H9 (cell line): Measurements from ENCODE around the gene LMOD3. TPM values are rescaled to one million over a fixed set of nuclear protein-coding genes. Genes with fewer than 3 reads are reported as not detected.

ENCODE experiments used
- DNase-seq: peaks from one replicate; pipeline ENCODE4 v3.0.0-alpha.2; 2017
- H2AFZ ChIP-seq: one replicate; pipeline ENCODE4 v1.6.1; 2013; ENCODE audit warnings: mild to moderate bottlenecking, low read length, control low read depth, moderate library complexity
- H2AK5ac ChIP-seq: 2 replicates; pipeline ENCODE4 v1.6.1; 2013; ENCODE audit warnings: low read length, control low read depth, mixed read lengths; ENCODE audit not compliant: insufficient read length
- H2BK120ac ChIP-seq: one replicate; pipeline ENCODE4 v1.6.1; 2013; ENCODE audit warnings: low read depth, mild to moderate bottlenecking, low read length, control low read depth, inconsistent platforms; ENCODE audit not compliant: poor library complexity, severe bottlenecking
- H2BK12ac ChIP-seq: 2 replicates; pipeline ENCODE4 v1.6.1; 2013; ENCODE audit warnings: low read length, control low read depth, mixed read lengths, low read depth; ENCODE audit not compliant: insufficient read length
- H2BK15ac ChIP-seq: 2 replicates; pipeline ENCODE4 v1.6.1; 2013; ENCODE audit warnings: low read depth, low read length, control low read depth
- H2BK20ac ChIP-seq: one replicate; pipeline ENCODE4 v1.6.1; 2013; ENCODE audit warnings: low read depth, mild to moderate bottlenecking, low read length, control low read depth, inconsistent platforms; ENCODE audit not compliant: poor library complexity, severe bottlenecking
- H2BK5ac ChIP-seq: 2 replicates; pipeline ENCODE4 v1.6.1; 2013; ENCODE audit warnings: low read length, control low read depth, mixed read lengths; ENCODE audit not compliant: insufficient read length
- H3K14ac ChIP-seq: 2 replicates; pipeline ENCODE4 v1.6.1; 2013; ENCODE audit warnings: low read length, control low read depth; ENCODE audit not compliant: insufficient read depth
- H3K18ac ChIP-seq: 2 replicates; pipeline ENCODE4 v1.6.1; 2013; ENCODE audit warnings: low read depth, mild to moderate bottlenecking, mixed read lengths, low read length, control low read depth; ENCODE audit not compliant: insufficient read length
- H3K23ac ChIP-seq: 2 replicates; pipeline ENCODE4 v1.6.1; 2013; ENCODE audit warnings: low read length, control low read depth, mixed read lengths, low read depth; ENCODE audit not compliant: insufficient read length
- H3K23me2 ChIP-seq: 2 replicates; pipeline ENCODE4 v1.6.1; 2013; ENCODE audit warnings: low read depth, mild to moderate bottlenecking, mixed read lengths, low read length, control low read depth; ENCODE audit not compliant: insufficient read length, poor library complexity, severe bottlenecking
- H3K27ac ChIP-seq: 2 replicates; pipeline ENCODE4 v1.5.1; 2013; ENCODE audit warnings: low read length, control low read depth, mixed read lengths, low read depth; ENCODE audit not compliant: insufficient read length
- H3K27me3 ChIP-seq: 2 replicates; pipeline ENCODE4 v1.6.1; 2013; ENCODE audit warnings: low read length, control low read depth, inconsistent platforms; ENCODE audit not compliant: insufficient read depth
- H3K4ac ChIP-seq: 2 replicates; pipeline ENCODE4 v1.6.1; 2013; ENCODE audit warnings: low read depth, mild to moderate bottlenecking, control low read depth, inconsistent platforms, low read length, moderate library complexity
- H3K4me1 ChIP-seq: 2 replicates; pipeline ENCODE4 v1.6.1; 2013; ENCODE audit warnings: low read length, control low read depth, inconsistent platforms; ENCODE audit not compliant: insufficient read depth
- H3K4me2 ChIP-seq: 2 replicates; pipeline ENCODE4 v1.6.1; 2013; ENCODE audit warnings: low read length, control low read depth, mixed read lengths; ENCODE audit not compliant: insufficient read length, insufficient read depth
- H3K56ac ChIP-seq: 2 replicates; pipeline ENCODE4 v1.6.1; 2013; ENCODE audit warnings: low read depth, mild to moderate bottlenecking, mixed read lengths, low read length, control low read depth; ENCODE audit not compliant: insufficient read length
- H3K79me1 ChIP-seq: 2 replicates; pipeline ENCODE4 v1.6.1; 2013; ENCODE audit warnings: low read depth, mild to moderate bottlenecking, moderate library complexity, low read length, control low read depth, inconsistent platforms; ENCODE audit not compliant: insufficient read depth, poor library complexity, severe bottlenecking
- H3K79me2 ChIP-seq: 2 replicates; pipeline ENCODE4 v1.6.1; 2013; ENCODE audit warnings: low read length, control low read depth, inconsistent platforms; ENCODE audit not compliant: insufficient read depth
- H3K9ac ChIP-seq: 2 replicates; pipeline ENCODE4 v1.6.1; 2013; ENCODE audit warnings: low read length, control low read depth, mixed read lengths; ENCODE audit not compliant: insufficient read length; ENCODE audit errors: extremely low read depth
- H3K9me3 ChIP-seq: one replicate; pipeline ENCODE4 v1.6.1; 2013; ENCODE audit warnings: low read depth, low read length, inconsistent platforms; ENCODE audit not compliant: control insufficient read depth
- H3T11ph ChIP-seq: one replicate; pipeline ENCODE4 v1.6.1; 2013; ENCODE audit warnings: mild to moderate bottlenecking, low read length, control low read depth, inconsistent platforms
- H4K20me1 ChIP-seq: one replicate; pipeline ENCODE4 v1.6.1; 2013; ENCODE audit not compliant: control insufficient read depth, insufficient read length, insufficient read depth
- H4K5ac ChIP-seq: 2 replicates; pipeline ENCODE4 v1.6.1; 2013; ENCODE audit warnings: low read depth, mild to moderate bottlenecking, mixed read lengths, low read length, control low read depth; ENCODE audit not compliant: insufficient read length
- H4K8ac ChIP-seq: replicated peaks from 2 replicates; pipeline ENCODE4 v1.6.1; 2013; ENCODE audit warnings: low read length, control low read depth, mixed read lengths, low read depth; ENCODE audit not compliant: insufficient read length
- H4K91ac ChIP-seq: 2 replicates; pipeline ENCODE4 v1.6.1; 2013; ENCODE audit warnings: low read depth, mild to moderate bottlenecking, moderate library complexity, mixed read lengths, low read length, control low read depth; ENCODE audit not compliant: insufficient read length
- H3K27ac Mint-ChIP-seq, 3 experiments: 2 replicates in 2 of 3; 3 replicates in 1 of 3; pipeline ENCODE4 v1.8.0; 2020 to 2021; ENCODE audit warnings: mixed read lengths in 3 of 3, mild to moderate bottlenecking in 1 of 3, moderate library complexity in 1 of 3
- H3K27me3 Mint-ChIP-seq: 2 replicates; pipeline ENCODE4 v1.8.0; 2021; ENCODE audit warnings: low read depth, mild to moderate bottlenecking, moderate library complexity, mixed read lengths
- H3K36me3 Mint-ChIP-seq, 3 experiments: 2 replicates in 2 of 3; 3 replicates in 1 of 3; pipeline ENCODE4 v1.8.0; 2020 to 2021; ENCODE audit warnings: low read depth in 3 of 3, mixed read lengths in 3 of 3; ENCODE audit not compliant: insufficient read depth in 1 of 3
- H3K4me1 Mint-ChIP-seq, 2 experiments: 2 replicates each; pipeline ENCODE4 v1.8.0; 2020; ENCODE audit warnings: mixed read lengths in 2 of 2
- H3K4me3 Mint-ChIP-seq, 2 experiments: 2 replicates in 1 of 2; 3 replicates in 1 of 2; pipeline ENCODE4 v1.8.0; 2020 to 2021; ENCODE audit warnings: mild to moderate bottlenecking in 2 of 2, mixed read lengths in 2 of 2, moderate library complexity in 1 of 2
- H3K9me3 Mint-ChIP-seq, 2 experiments: 2 replicates in 1 of 2; 3 replicates in 1 of 2; pipeline ENCODE4 v1.8.0; 2020; ENCODE audit warnings: mild to moderate bottlenecking in 2 of 2, mixed read lengths in 2 of 2, moderate library complexity in 1 of 2
- total RNA-seq: library from RNA; stranded (reverse); gene quantifications from 2 replicates; pipeline ENCODE4 v1.2.1, GENCODE V29; 2021
- TF ChIP-seq, protein P1 (sequence below): fragments of 200-600 bp; sonication (generic); conservative IDR thresholded peaks from 3 replicates; pipeline ENCODE4 v1.8.0; 2021; ENCODE audit warnings: antibody characterized with exemption, mild to moderate bottlenecking

Gene LMOD3
- total RNA-seq, 1 experiment from 2014 or later = not detected

DNA sequence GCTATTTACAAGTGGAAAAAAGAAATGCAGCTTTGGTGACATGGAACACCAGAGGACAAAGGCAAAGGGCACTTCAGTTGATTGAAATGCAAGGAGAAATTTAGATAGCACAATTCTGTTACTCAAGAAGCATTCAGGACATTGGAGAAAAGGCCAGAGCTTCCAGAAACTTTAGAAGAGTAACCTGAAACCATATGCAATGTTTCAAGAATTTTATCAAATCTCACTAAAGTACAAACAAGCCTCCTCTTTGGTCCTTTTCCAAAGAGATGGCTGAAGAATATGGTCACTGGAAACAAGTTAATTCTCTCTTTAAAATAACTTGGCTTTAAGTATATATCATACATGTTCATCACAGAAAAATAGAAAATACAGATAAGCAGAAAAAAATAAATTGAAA is 14.6 kb upstream of the LMOD3 start:
- H2AFZ ChIP-seq = no peak overlapping the region
- H2BK12ac ChIP-seq = no peak overlapping the region
- Mint-ChIP-seq H3K9me3 (no peaks in the 10 kb centered on the region), H3K27me3 (peaks cover 48% of the 10 kb centered on the region), H3K27ac (no peak overlapping the region), H3K4me1 (no peaks in the 10 kb centered on the region), H3K36me3 (no peaks in the 10 kb centered on the region), H3K4me3 (no peak overlapping the region)
- H2AK5ac ChIP-seq = no peak overlapping the region
- H4K8ac ChIP-seq = no peak overlapping the region
- no peaks in the 10 kb centered on the region for H4K20me1 ChIP-seq
- H2BK5ac ChIP-seq = no peak overlapping the region
- no peak overlapping the region for H3K18ac ChIP-seq
- no peak overlapping the region for H2BK20ac ChIP-seq
- no peak overlapping the region for H3K4ac ChIP-seq
- H3K14ac ChIP-seq = no peak overlapping the region
- H3T11ph ChIP-seq = no peak overlapping the region
- H3K79me2 ChIP-seq = no peaks in the 10 kb centered on the region
- H4K91ac ChIP-seq = no peak overlapping the region
- no peak overlapping the region for H3K4me2 ChIP-seq
- no peak overlapping the region for H2BK120ac ChIP-seq
- H4K5ac ChIP-seq = no peak overlapping the region
- no peak for DNase-seq
- no peaks in the 10 kb centered on the region for H3K27me3 ChIP-seq
- H2BK15ac ChIP-seq = no peak overlapping the region
- no peak overlapping the region for H3K9ac ChIP-seq
- no peaks in the 10 kb centered on the region for H3K23me2 ChIP-seq
- TF ChIP-seq, protein P1, sequence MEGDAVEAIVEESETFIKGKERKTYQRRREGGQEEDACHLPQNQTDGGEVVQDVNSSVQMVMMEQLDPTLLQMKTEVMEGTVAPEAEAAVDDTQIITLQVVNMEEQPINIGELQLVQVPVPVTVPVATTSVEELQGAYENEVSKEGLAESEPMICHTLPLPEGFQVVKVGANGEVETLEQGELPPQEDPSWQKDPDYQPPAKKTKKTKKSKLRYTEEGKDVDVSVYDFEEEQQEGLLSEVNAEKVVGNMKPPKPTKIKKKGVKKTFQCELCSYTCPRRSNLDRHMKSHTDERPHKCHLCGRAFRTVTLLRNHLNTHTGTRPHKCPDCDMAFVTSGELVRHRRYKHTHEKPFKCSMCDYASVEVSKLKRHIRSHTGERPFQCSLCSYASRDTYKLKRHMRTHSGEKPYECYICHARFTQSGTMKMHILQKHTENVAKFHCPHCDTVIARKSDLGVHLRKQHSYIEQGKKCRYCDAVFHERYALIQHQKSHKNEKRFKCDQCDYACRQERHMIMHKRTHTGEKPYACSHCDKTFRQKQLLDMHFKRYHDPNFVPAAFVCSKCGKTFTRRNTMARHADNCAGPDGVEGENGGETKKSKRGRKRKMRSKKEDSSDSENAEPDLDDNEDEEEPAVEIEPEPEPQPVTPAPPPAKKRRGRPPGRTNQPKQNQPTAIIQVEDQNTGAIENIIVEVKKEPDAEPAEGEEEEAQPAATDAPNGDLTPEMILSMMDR = no peak
- no peaks in the 10 kb centered on the region for H3K4me1 ChIP-seq
- H3K79me1 ChIP-seq = no peaks in the 10 kb centered on the region
- no peak overlapping the region for H3K27ac ChIP-seq
- H3K23ac ChIP-seq = no peak overlapping the region
- no peak overlapping the region for H3K56ac ChIP-seq
- H3K9me3 ChIP-seq = no peaks in the 10 kb centered on the region
